ENCODE data around the gene TPSAB1.
"Not testable (repeated sequence)": the region's sequence is repeated elsewhere in the genome, so short reads cannot be mapped to it uniquely, and the experiment has no call there.

Gene TPSAB1

DNA sequence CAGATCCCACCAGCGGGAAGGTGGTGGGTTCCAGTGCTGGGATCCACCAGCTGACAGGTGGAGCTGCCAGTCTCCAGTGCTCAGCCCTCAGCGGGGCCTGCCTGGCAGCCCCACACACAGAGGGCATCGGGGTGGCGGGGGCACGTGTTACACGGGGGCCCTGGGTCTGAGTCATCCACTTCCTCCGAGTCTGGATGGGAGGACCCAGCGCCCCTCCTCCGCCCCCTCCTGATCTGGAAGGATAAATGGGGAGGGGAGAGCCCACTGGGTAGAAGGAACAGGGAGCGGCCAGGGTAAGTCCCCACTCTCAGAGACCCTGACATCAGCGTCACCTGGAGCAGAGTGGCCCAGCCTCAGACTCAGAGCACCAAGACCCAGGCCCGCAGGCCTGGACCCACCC is at the start of gene TPSAB1:
TPSAB1 (plus strand) TSS at position 270 of the 400 bp plus-strand sequence. CDS start 234 bp downstream, outside the sequence.
- DNase-seq: not testable (repeated sequence)

DNA sequence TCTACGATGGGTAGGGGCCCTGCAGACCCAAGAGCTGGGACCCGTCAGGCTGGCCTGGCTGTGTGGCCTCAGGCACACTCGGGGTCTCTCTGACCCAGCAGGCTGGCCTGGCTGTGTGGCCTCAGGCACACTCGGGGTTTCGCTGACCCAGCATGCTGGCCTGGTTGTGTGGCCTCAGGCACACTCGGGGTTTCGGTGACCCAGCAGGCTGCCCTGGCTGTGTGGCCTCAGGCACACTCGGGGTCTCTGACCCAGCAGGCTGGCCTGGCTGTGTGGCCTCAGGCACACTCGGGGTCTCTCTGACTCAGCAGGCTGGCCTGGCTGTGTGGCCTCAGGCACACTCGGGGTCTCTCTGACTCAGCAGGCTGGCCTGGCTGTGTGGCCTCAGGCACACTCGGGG is 49.7 kb upstream of the TPSAB1 start:
- DNase-seq: not testable (repeated sequence)

DNA sequence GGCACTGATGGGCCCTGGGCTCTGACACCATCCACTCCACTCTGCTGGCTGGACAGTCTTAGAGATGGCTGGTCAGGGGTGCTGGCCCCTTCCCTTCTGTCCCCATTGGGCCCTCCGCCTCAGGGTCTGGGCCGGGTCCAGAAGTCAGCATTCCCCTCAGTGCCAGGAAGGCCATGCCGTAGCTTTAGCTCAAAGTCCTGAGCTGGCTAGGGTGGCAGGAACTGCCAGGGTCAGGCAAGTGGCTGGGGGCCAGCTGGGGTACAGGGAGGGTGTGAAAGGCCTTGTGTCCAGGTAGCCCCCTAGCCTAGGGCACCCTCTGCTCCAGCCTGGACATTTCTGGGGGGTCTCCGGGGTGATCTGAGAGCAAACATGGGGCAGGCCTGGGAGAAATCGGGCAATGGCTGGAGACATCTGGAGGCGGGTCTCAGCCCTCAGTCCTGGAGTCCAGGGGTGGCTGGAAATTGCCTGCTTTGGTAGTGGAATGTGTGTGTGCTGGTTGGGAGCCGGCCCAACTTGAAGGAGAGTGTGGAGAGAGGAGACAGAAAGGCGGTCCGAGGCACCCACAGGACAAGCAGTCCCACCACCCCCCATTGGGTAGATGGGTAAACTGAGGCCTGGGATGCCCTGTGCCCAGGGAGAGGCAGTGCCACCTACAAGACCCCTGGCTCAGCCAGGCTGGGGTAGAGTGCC is 48.0 kb upstream of the TPSAB1 start:
- DNase-seq: no peak

DNA sequence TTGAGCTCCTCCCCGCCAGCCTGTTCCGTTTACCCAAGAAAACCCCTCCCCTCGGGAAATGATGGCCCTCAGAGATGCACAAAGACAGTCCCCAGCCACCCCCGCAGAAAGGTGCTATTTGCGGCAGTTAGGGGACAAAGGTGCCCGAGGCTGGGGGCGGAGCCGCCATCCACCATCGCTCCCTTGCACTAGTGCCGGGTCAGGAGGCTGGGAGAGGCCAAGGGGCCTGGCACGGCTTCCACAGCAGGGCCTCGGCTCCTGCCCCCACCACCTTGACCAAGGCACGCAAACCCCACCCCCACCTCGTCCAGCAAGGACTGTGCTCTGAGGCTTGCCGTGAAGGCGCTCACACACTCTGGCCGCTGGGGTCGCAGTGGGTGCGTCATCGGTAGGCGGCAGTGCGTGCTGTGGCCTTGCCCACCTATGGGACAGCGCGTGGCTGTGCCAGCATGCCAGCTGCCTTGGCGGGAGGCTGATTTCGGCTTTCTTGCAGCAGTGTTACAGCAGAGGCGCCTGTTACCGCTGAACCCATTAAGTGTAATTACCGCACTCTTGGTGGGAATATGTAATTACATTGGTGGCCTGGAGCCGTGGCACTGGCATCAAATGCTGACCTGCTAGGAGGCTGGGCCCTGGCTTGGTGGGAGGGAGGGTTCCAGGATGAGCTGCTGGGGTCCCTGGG is 47.2 kb upstream of the TPSAB1 start:
- no peak for DNase-seq

DNA sequence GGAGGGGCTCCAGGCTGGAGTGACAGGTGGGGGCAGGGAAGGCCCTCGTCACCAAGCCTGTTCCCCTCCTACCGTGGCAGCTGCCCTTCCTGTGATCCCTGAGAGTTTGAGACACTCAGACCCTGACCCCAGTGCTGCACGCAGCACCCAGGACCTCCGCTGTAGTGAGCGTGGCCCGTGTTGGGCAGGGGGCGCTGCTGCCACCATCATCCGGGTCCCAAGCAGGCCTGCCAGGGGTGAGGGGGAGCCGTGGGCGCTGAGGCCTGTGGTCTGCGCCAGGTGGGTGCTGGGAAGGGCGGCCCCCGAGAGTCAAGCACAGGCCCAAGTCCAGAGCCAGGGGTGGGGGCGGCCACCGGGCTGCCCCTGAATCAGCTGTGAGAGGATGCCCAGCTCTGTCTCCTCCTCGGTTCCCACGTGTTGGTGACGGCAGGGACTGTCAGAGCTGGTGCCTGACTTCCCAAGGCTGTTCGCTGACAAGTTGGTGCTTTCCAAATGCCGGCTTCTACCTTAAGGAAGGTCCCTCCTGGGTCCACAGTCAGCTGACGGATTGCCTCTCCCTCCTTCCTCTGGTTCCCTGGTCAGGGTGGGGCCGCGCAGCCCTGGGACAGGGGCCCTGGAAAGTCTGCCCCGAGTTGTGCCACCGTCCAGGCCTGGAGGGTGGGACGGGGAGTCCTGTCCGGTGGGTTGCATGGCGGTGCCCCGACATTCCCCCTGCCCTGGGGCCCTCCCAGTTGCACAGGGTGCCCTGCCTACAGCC is 46.5 kb upstream of the TPSAB1 start:
- no peak for DNase-seq

DNA sequence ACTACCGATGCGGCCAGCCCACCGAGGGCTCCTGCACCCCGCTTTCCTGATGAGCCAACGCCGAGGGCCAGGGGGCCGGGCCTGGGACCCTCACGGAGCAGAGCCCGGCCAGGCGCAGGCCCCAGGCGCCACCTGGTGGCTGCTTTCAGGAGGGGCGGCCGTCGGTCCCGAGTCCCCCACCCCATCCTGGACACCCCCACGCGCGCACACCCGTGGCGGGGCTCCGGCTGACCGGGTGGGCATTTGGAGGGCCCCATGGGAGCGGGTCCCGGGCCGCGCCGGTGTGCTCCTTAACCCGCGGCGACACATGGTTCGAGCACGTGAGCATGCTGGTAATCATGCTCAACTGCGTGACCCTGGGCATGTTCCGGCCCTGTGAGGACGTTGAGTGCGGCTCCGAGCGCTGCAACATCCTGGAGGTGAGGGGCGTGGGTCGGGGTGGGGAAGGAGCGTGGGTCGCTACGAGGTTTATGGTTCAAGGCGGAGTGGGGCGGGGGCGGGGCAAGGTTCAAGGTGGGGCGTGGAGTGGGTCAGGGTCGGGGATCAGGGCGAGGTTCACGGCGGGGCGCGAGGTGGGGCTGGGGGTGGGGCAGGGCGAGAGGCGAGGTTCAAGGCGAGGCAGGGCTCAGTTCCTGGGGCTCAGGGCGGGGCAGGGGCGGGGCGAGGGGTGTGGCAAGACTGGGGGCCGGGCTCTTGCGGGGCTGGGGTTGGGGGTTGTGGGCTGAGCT is 45.7 kb upstream of the TPSAB1 start:
- no peak for DNase-seq

DNA sequence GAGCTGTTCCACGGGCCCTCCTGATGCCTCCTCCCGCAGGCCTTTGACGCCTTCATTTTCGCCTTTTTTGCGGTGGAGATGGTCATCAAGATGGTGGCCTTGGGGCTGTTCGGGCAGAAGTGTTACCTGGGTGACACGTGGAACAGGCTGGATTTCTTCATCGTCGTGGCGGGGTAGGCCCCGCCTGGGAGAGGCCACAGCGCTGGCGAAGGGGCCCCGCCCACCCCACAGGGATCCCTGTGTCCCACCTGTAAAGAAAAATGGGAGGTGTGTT is 45.2 kb upstream of the TPSAB1 start:
- no peak for DNase-seq

DNA sequence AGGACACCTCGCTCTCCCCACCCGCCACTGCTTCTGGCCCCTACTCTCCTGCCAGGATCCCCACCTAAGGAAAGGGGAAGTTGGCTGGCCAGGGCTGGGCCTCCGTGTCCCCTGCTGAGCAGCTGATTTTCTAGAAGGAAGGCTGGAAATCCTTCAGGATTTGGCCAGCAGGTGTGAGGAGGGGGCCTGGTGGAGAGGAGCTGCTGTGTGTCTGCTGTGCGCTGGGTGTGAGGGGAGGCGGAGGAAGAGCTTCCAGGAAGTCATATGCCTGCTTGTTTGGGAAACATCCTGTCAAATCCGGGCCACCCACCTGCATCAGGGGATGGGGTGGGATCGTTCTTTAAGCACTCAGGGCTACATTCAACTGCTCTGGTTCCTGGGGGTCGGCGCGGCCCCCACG is 44.0 kb upstream of the TPSAB1 start:
- no peak for DNase-seq

DNA sequence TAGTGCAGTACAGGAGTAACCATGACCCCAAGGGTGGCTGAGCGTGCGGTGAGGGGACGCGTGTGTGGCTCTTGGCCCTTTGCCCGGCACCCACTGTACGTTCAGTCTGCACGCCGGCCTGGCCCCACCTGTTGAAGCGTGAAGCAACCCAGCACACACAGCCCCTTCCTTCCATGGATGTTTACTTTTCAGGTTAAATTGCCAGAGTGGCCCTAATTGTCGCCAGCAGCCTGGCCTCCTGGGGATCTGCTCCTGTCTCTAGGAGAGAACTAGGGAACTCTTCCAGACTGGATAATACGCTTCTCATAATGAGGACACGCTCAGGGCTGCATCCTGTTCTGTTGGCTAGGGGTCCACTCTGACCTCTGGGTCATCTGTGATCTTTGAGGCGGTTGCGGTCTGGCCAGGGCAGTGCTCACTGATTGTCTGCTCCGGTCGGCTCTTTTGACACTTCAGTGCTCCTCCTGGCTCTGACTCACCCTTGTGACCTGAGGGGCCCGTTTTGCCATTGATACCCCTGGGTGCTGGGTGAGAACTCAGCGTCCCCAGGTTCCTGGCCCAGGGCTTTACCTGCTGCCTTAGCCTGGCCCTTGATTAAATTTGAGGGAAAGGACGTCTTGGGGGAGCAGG is 43.2 kb upstream of the TPSAB1 start:
- DNase-seq: no peak

DNA sequence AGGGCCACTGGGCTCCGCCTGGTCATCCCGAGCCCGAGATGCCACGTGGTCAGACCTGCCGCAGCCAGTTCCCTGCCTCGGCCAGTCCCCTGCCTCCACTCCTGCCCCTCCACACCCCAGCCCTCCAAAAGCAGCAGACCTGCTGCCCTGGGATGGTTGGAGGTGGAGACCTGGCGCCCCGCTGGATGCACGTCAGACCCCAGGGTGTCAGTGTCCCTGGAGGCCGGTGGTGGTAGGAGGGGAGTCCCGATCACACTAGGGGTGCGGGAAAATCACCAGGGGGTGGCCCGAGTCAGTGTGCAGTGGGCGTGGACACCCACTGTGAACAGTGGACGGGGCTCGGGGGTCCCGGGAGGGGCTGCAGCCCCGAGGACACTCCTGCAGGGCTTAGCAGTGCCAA is 42.3 kb upstream of the TPSAB1 start:
- no peak for DNase-seq

DNA sequence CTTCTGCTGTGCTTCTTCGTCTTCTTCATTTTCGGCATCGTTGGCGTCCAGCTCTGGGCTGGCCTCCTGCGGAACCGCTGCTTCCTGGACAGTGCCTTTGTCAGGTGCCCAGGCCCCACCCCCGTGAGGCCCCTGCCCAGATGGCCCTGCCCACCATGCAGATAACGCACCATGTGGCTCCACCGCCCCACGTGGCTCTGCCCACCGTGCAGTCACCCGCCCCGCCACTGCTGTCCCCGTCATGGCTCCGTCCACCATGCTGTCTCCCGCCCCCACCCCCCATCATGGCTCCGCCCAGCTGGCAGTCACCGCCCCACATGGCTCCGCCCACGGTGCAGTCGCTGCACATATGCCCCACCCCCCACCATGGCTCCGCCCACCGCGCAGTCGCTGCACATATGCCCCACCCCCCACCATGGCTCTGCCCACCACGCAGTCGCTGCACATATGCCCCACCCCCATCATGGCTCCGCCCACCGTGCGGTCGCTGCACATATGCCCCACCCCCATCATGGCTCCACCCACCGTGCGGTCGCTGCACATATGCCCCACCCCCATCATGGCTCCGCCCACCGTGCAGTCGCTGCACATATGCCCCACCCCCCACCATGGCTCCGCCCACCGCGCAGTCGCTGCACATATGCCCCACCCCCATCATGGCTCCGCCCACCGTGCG is 41.7 kb upstream of the TPSAB1 start:
- DNase-seq: not testable (repeated sequence)

DNA sequence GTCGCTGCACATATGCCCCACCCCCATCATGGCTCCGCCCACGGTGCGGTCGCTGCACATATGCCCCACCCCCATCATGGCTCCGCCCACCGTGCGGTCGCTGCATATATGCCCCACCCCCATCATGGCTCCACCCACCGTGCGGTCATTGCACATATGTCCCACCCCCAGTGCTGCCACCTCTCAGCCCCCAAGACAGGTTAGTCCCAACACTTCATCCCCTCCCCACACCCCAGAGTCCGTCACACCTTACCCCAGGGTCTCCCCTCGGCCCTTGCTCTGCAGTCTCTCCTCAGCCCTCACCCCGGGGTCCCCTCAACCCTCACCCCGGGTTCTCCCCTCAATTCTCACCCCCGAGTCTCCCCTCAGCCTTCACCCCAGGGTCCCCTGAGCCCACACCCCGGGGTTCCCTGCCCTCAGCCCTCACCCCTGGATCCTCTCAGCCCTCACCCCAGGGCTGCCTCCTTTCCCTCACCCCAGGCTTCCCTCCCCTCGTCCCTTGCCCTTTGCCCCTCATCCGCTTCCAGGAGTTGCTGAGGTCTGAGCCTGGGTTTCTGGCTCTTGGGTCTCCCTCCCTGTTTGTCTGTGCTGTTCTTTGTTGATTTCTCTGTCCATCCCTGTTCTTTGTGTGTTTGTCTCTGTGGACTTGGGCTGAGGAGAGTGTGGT is 41.0 kb upstream of the TPSAB1 start:
- DNase-seq: no peak

DNA sequence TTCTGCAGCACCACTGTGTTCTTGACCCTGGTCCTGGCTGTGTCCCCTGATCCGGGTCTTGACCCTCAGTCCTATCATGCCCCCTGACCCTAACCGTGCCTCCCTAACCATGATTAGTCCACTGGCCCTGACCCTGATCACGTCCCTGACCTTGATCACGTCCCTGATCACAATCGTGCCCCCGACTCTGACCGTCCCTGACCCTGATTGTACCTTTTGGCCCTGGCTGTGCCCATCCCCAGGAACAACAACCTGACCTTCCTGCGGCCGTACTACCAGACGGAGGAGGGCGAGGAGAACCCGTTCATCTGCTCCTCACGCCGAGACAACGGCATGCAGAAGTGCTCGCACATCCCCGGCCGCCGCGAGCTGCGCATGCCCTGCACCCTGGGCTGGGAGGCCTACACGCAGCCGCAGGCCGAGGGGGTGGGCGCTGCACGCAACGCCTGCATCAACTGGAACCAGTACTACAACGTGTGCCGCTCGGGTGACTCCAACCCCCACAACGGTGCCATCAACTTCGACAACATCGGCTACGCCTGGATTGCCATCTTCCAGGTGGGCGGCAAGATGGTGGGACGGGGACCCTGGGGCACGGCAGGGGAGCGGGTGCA is 40.4 kb upstream of the TPSAB1 start:
- no peak for DNase-seq

DNA sequence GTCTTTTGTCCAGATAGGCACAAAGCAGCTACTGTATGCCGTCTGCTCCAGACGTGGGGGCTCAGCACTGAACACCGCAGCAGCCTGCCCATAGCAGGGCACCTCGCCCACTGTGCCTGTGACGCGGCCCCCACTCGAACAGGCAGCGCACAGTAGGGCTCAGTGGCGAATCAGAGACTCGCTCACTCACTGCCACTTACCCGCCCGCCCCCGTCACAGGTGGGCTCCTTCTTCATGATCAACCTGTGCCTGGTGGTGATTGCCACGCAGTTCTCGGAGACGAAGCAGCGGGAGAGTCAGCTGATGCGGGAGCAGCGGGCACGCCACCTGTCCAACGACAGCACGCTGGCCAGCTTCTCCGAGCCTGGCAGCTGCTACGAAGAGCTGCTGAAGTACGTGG is 39.1 kb upstream of the TPSAB1 start:
- DNase-seq: no peak

DNA sequence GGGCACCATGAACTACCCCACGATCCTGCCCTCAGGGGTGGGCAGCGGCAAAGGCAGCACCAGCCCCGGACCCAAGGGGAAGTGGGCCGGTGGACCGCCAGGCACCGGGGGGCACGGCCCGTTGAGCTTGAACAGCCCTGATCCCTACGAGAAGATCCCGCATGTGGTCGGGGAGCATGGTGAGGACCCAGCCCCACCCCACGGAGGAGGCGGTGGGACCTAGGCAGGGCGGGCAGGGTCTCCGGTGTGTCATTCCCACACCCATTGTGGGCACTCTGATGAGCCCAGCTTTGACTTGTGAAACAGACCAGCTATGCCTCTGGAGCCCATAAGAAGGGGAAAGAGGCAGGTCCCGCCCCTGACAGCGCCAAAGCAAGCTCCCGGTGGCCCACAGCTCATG is 38.2 kb upstream of the TPSAB1 start:
- DNase-seq: no peak

DNA sequence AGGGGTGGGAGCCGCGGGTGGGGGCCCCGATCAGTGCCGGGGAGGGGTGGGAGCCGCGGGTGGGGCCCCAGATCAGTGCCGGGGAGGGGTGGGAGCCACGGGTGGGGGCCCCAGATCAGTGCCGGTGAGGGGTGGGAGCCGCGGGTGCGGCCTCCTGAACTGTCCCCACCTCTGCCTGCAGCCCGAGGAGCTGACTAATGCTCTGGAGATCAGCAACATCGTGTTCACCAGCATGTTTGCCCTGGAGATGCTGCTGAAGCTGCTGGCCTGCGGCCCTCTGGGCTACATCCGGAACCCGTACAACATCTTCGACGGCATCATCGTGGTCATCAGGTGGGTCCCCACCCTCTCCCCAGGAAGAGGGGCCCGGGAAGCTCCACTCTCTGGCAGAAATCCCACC is 35.6 kb upstream of the TPSAB1 start:
- no peak for DNase-seq

DNA sequence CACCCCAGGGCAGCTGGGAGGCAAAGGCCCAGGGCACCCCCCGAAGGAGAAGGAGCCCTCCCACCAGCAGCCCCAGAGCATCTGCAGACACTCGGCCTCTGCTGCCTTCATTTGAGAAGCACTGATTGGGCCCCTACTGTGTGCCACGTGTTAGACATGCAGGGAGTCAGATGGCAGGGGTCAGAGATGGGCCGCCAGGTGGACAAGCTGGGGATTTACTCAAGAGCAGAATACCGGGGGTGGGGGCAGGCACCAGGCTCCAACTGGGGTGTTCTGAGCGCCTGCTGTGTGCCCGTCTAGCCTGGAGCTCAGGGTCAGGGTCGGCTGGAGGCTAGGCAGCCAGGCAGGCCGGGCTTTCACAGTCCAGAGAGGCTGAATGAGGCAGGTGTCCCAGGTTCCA is 34.2 kb upstream of the TPSAB1 start:
- no peak for DNase-seq

DNA sequence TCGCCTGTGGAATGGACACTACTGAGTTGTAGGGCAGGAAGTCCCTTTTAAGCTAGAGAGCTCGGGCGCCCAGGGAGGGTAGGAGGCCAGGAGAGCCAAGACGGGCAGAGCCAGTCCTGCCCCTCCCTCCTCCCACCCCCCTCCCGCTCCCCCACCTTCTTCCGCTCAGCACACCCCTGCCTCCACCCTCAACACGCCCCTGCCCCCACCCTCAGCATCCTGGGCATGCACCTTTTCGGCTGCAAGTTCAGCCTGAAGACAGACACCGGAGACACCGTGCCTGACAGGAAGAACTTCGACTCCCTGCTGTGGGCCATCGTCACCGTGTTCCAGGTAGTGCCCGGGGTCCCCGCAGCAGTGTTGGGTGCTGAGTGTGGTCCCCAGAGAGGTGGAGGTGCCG is 33.7 kb upstream of the TPSAB1 start:
- no peak for DNase-seq

DNA sequence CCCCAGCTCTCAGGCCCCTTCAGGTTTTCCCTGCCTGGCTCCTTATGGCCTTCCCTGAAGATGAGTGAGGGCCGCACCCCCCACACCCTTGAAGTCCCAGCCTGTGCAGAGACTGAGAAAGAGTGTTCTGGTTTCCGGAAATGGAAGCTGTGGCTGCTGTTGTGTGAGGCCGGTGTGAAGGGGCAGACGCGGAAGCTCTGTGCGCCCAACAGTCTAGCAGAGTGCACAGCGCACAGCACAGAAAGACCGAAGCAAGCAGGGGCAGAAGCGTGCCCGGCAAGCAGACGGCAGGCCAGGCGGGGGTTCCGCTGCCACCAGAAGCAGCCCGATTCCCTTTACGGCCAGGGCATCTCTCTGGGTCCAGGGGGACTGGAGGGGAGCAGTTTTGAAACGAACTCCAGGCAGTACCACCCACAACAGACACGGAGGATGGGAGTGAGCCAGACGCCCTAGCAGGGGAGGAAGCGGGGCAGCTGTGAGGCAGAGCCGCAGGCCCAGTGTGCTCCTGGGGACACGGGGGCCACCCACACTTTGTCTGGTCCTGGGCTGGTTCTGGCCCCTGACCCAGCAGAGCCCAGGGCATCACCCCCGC is 32.2 kb upstream of the TPSAB1 start:
- no peak for DNase-seq

DNA sequence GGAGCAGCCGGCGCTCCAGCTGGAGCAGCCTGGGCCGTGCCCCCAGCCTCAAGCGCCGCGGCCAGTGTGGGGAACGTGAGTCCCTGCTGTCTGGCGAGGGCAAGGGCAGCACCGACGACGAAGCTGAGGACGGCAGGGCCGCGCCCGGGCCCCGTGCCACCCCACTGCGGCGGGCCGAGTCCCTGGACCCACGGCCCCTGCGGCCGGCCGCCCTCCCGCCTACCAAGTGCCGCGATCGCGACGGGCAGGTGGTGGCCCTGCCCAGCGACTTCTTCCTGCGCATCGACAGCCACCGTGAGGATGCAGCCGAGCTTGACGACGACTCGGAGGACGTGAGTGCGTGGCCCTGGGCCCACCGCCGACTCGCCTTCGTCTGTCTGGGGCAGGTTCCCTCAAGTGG is 31.4 kb upstream of the TPSAB1 start:
- DNase-seq: no peak

DNA sequence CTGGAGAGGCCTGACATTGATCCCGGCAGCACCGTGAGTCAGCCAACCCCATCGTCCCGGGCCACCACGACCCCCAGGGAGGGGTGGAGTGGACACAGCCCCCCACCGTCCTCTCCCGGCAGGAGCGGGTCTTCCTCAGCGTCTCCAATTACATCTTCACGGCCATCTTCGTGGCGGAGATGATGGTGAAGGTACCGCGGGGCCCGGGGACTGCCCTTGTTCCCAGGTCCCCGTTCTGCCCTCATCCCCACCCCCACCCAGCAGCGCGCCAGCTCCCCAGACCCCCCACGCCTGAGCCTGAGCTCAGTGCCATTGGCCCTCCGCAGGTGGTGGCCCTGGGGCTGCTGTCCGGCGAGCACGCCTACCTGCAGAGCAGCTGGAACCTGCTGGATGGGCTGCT is 30.0 kb upstream of the TPSAB1 start:
- no peak for DNase-seq
